HCT116 (cell line): ENCODE results near the gene CIDEA. TPM values are rescaled to one million over a fixed set of nuclear protein-coding genes. Genes with fewer than 3 reads are reported as not detected.

Source experiments
- ATAC-seq: fragments of 200-7000 bp; cut with Tn5 transposase; 2 replicates; pipeline ENCODE4 v1.9.1; 2020; ENCODE audit warnings: mild to moderate bottlenecking, moderate library complexity
- BruUV-seq: library from RNA; stranded (reverse); fragments of 400-500 nt; replicated peaks from 2 replicates; lab custom pipeline; 2021; lab: Mats Ljungman, UMichigan
- CTCF ChIA-PET: fragments of 300-600 bp; sonication (Branson Sonifier 250); formaldehyde crosslinking; loops from one replicate; lab custom pipeline; 2021; ENCODE audit warnings: antibody characterized with exemption; lab: Charles Lee
- POLR2A ChIA-PET: fragments of 300-600, 350-600 bp; sonication (Branson Sonifier 250); formaldehyde crosslinking; loops from one replicate; lab custom pipeline; 2021; ENCODE audit warnings: antibody characterized with exemption; lab: Charles Lee
- RAD21 ChIA-PET, 2 experiments: fragments of 300-600 bp; sonication (Branson Sonifier 250); formaldehyde crosslinking; loops; one replicate each; lab custom pipeline; 2023; ENCODE audit warnings: low total read pairs in 2 of 2; ENCODE audit not compliant: uncharacterized antibody in 2 of 2, unreplicated experiment in 2 of 2, low non-redundant PET in 1 of 2; lab: Charles Lee
- DNase-seq: peaks from one replicate; pipeline ENCODE4 v3.0.0-alpha.2; 2010; ENCODE audit warnings: low read depth, low spot score
- H2AFZ ChIP-seq: fragments of 200-600 bp; shearing (Covaris generic), sonication (generic); 2 replicates; pipeline ENCODE4 v1.6.1; 2017; ENCODE audit warnings: low read depth, mixed run types, mixed read lengths, antibody characterized with exemption, low read length; ENCODE audit not compliant: poor library complexity, severe bottlenecking
- H3K27ac ChIP-seq: 2 replicates; pipeline ENCODE4 v1.5.1; 2012; ENCODE audit warnings: low read depth, low read length
- H3K27me3 ChIP-seq: fragments of 200-600 bp; sonication (generic); 2 replicates; pipeline ENCODE4 v1.6.1; 2016; ENCODE audit warnings: mixed run types, low read length, mixed read lengths; ENCODE audit not compliant: insufficient read depth
- H3K36me3 ChIP-seq, 2 experiments: fragments of 200-500 bp in 1 of 2; fragments of 200-600 bp in 1 of 2; sonication (Bioruptor generic) in 1 of 2; sonication (generic) in 1 of 2; 2 replicates each; pipeline versions ENCODE4 v1.5.1 to v1.6.1; 2014 to 2016; ENCODE audit warnings: low read length in 2 of 2, inconsistent platforms in 1 of 2, mixed read lengths in 1 of 2, mixed run types in 1 of 2; ENCODE audit not compliant: insufficient read depth in 2 of 2, control insufficient read depth in 1 of 2
- H3K4me1 ChIP-seq, 2 experiments: fragments of 200-600 bp in 1 of 2; sonication (generic) in 1 of 2; 2 replicates each; pipeline versions ENCODE4 v1.5.1 to v1.6.1; 2012 to 2017; ENCODE audit warnings: low read length in 2 of 2, inconsistent platforms in 1 of 2, mild to moderate bottlenecking in 1 of 2, mixed read lengths in 1 of 2, mixed run types in 1 of 2, moderate library complexity in 1 of 2; ENCODE audit not compliant: insufficient read depth in 2 of 2, control insufficient read depth in 1 of 2
- H3K4me2 ChIP-seq: fragments of 200-600 bp; sonication (generic); 2 replicates; pipeline ENCODE4 v1.6.1; 2017; ENCODE audit warnings: mixed run types, low read length, mixed read lengths
- H3K4me3 ChIP-seq, 2 experiments: fragments of 200-600 bp in 1 of 2; sonication (generic) in 1 of 2; replicated peaks in 1 of 2; 2 replicates each; pipeline ENCODE4 v1.5.1; 2011 to 2016; ENCODE audit warnings: low read length in 2 of 2, control low read depth in 1 of 2, low read depth in 1 of 2, mild to moderate bottlenecking in 1 of 2, mixed read lengths in 1 of 2, mixed run types in 1 of 2
- H3K79me2 ChIP-seq: fragments of 200-600 bp; sonication (generic); 2 replicates; pipeline ENCODE4 v1.6.1; 2017; ENCODE audit warnings: mild to moderate bottlenecking, mixed run types, low read length, moderate library complexity, mixed read lengths; ENCODE audit not compliant: insufficient read depth
- H3K9ac ChIP-seq: fragments of 200-600 bp; sonication (generic); 2 replicates; pipeline ENCODE4 v1.6.1; 2016; ENCODE audit warnings: low read length, mixed read lengths
- H3K9me2 ChIP-seq: fragments of 200-600 bp; sonication (generic), shearing (Covaris generic); 2 replicates; pipeline ENCODE4 v1.6.1; 2017; ENCODE audit warnings: mixed run types, mild to moderate bottlenecking, moderate library complexity; ENCODE audit not compliant: insufficient read depth
- H3K9me3 ChIP-seq, 2 experiments: fragments of 200-500 bp in 1 of 2; fragments of 200-600 bp in 1 of 2; sonication (Bioruptor generic) in 1 of 2; sonication (generic) in 1 of 2; 2 replicates each; pipeline ENCODE4 v1.6.1; 2014 to 2017; ENCODE audit warnings: low read length in 2 of 2, mixed read lengths in 2 of 2, inconsistent platforms in 1 of 2, low read depth in 1 of 2, mild to moderate bottlenecking in 1 of 2, mixed run types in 1 of 2, moderate library complexity in 1 of 2; ENCODE audit not compliant: control insufficient read depth in 1 of 2, insufficient read depth in 1 of 2
- H4K20me1 ChIP-seq: fragments of 200-600 bp; sonication (generic), shearing (Covaris generic); 2 replicates; pipeline ENCODE4 v1.6.1; 2017; ENCODE audit warnings: mixed run types, mild to moderate bottlenecking, moderate library complexity; ENCODE audit not compliant: insufficient read depth
- ATF3 ChIP-seq: IDR thresholded peaks from 2 replicates; pipeline ENCODE4 v1.6.1; 2012
- CBX3 ChIP-seq: IDR thresholded peaks from 2 replicates; pipeline ENCODE4 v1.6.1; 2012; ENCODE audit warnings: low read depth
- EGR1 ChIP-seq: IDR thresholded peaks from 2 replicates; pipeline ENCODE4 v1.6.1; 2012; ENCODE audit warnings: low read depth
- ELF1 ChIP-seq: IDR thresholded peaks from 2 replicates; pipeline ENCODE4 v1.6.1; 2012; ENCODE audit warnings: low read depth, borderline replicate concordance
- EZH2 ChIP-seq: fragments of 200-600 bp; sonication (generic); IDR thresholded peaks from 2 replicates; pipeline ENCODE4 v1.6.1; 2017; ENCODE audit warnings: antibody characterized with exemption, mixed run types
- JUND ChIP-seq: IDR thresholded peaks from 2 replicates; pipeline ENCODE4 v1.6.1; 2012
- POLR2A ChIP-seq: IDR thresholded peaks from 2 replicates; pipeline ENCODE4 v1.7.0; 2011; ENCODE audit warnings: borderline replicate concordance; ENCODE audit not compliant: insufficient read depth, insufficient read length; ENCODE audit errors: extremely low read depth
- POLR2AphosphoS5 ChIP-seq: IDR thresholded peaks from 2 replicates; pipeline ENCODE4 v1.6.1; 2011; ENCODE audit warnings: mild to moderate bottlenecking, low read depth, low read length, moderate library complexity
- RAD21 ChIP-seq: IDR thresholded peaks from 2 replicates; pipeline ENCODE4 v1.6.1; 2012; ENCODE audit warnings: low read depth, mild to moderate bottlenecking
- SIN3A ChIP-seq: IDR thresholded peaks from 2 replicates; pipeline ENCODE4 v1.6.1; 2012; ENCODE audit warnings: low read depth
- SP1 ChIP-seq: IDR thresholded peaks from 2 replicates; pipeline ENCODE4 v1.6.1; 2012; ENCODE audit warnings: low read depth
- SRF ChIP-seq: IDR thresholded peaks from 2 replicates; pipeline ENCODE4 v1.6.1; 2012; ENCODE audit warnings: low read depth
- TCF7L2 ChIP-seq: IDR thresholded peaks from 2 replicates; pipeline ENCODE4 v1.7.0; 2011; ENCODE audit warnings: borderline replicate concordance, inconsistent platforms; ENCODE audit not compliant: insufficient read depth, insufficient read length; ENCODE audit errors: extremely low read depth
- YY1 ChIP-seq: IDR thresholded peaks from 2 replicates; pipeline ENCODE4 v1.6.1; 2011; ENCODE audit warnings: low read length, low read depth, moderate library complexity, mild to moderate bottlenecking; ENCODE audit not compliant: insufficient replicate concordance; ENCODE audit errors: extremely low read depth
- ZNF274 ChIP-seq: fragments of 200-500 bp; sonication (Bioruptor generic); IDR thresholded peaks from 2 replicates; pipeline ENCODE4 v1.6.1; 2014; ENCODE audit warnings: mild to moderate bottlenecking, low read depth, low read length, inconsistent platforms
- intact Hi-C: fragments of 100-400 bp; cut with micrococcal nuclease; formaldehyde crosslinking; loops from 2 replicates; pipeline ENCODE4 v1.10.0; 2022
- total RNA-seq: library from RNA; stranded (reverse); gene quantifications from one replicate; pipeline ENCODE4 v1.2.1, GENCODE V29; 2021; ENCODE audit not compliant: unreplicated experiment
- TF ChIP-seq, protein P1 (sequence below): IDR thresholded peaks from 2 replicates; pipeline ENCODE4 v1.6.1; 2011; ENCODE audit warnings: mild to moderate bottlenecking, low read length, moderate library complexity; ENCODE audit not compliant: insufficient replicate concordance; ENCODE audit errors: extremely low read depth

CIDEA gene
- total RNA-seq, 1 experiment from 2014 or later: not detected

DNA sequence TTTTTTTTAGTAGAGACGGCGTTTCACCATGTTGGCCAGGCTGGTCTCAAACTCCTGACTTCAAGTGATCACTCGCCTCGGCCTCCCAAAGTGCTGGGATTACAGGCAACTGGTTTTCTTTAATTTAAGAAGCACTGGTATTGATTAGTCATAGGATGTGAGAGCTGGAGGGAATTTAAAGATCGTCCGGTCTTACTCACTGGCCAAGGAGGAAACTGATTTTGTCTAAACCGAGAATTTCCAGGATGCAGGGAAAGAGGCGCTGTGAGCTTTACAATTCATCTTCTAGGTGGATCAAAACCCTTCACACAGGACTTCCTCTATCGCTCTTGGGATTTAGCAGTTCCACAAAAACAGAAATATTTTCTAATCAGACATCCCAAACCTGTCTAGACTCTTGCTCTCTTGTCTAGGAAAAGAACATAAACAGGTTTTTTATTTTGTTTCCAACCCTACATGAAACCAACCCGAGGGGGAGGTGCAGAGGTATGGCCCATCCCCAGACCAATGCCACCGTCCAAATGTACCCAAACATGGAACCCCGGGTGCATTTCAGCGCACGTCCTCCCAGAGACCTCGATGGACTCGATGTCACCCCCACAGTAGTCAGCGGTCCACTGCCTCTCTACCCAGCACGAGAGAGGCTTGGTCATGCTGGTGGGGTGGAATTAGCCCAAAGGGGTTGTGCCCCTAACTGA, 41.4 kb downstream of the CIDEA start:
- intact Hi-C loops: no loop called here
- H3K9me3 ChIP-seq: no peaks in the 10 kb centered on the region
- H3K27ac ChIP-seq: no peak overlapping the region
- H3K9ac ChIP-seq: no peak overlapping the region
- DNase-seq (no peak), ATAC-seq (no peak)
- ChIA-PET RAD21 (interaction anchor here in 1 of 2 experiments (0.7 kb wide), 1 partner anchor 653 kb away, joined by 4 read pairs; no protein-coding TSS in a partner anchor), CTCF (interaction anchor here (1.0 to 1.2 kb wide), 2 partner anchors 23 to 32 kb away, joined by 3 read pairs; no protein-coding TSS in a partner anchor), POLR2A (interaction anchor here (1.2 kb wide), 1 partner anchor 12 kb away, joined by 3 read pairs; no protein-coding TSS in a partner anchor)
- H3K4me3 ChIP-seq: no peak overlapping the region
- H4K20me1 ChIP-seq: no peaks in the 10 kb centered on the region
- no peaks in the 10 kb centered on the region for H3K36me3 ChIP-seq
- no TSS peak for BruUV-seq
- H3K79me2 ChIP-seq: no peaks in the 10 kb centered on the region
- H3K4me1 ChIP-seq: peaks cover 0 to 14% of the 10 kb centered on the region in 2 experiments; a peak in 1 of 4 replicates
- H3K4me2 ChIP-seq: 0 out of 2 replicates have a peak overlapping the region, but pooled peaks have one; percentile 4
- H3K27me3 ChIP-seq: no peaks in the 10 kb centered on the region
- H2AFZ ChIP-seq: no peak overlapping the region
- no peaks in the 10 kb centered on the region for H3K9me2 ChIP-seq
- no peak for TF ChIP-seq ELF1
- TF ChIP-seq, all 23 proteins: peak for 0

DNA sequence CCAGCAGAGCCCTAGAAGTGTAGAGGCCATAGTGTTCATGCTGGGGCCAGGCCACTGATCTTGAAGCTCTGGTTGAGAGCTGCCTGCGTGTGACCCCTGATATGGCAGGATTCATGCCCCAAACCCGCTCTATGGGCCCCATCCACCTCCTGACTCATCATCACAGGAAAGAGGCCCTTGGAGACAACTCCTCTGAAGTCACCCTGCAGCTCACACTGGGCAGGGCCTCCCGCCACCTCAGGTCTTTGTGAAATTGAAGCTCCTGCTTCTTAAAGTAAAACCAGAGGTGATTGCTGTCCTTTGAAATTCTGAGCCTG, 41.9 kb downstream of the CIDEA start:
- ChIA-PET CTCF (interaction anchor here (1.0 to 1.2 kb wide), 3 partner anchors 9 to 32 kb away, joined by 3 read pairs; no protein-coding TSS in a partner anchor), POLR2A (interaction anchor here (1.2 kb wide), 1 partner anchor 11 kb away, joined by 3 read pairs; no protein-coding TSS in a partner anchor), RAD21 (no interaction called here)
- Histone ChIP-seq H3K36me3 (no peaks in the 10 kb centered on the region), H2AFZ (no peak overlapping the region), H3K27me3 (no peaks in the 10 kb centered on the region), H3K4me2 (0 out of 2 replicates have a peak overlapping the region, but pooled peaks have one; percentile 4), H3K9ac (no peak overlapping the region), H3K27ac (no peak overlapping the region), H3K4me1 (peaks cover 0 to 14% of the 10 kb centered on the region in 2 experiments; a peak in 1 of 4 replicates), H4K20me1 (no peaks in the 10 kb centered on the region), H3K4me3 (no peak overlapping the region), H3K9me2 (no peaks in the 10 kb centered on the region), H3K79me2 (no peaks in the 10 kb centered on the region), H3K9me3 (no peaks in the 10 kb centered on the region)
- 0 out of 2 replicates have a peak, but pooled peaks have one; percentile 46 for ATAC-seq
- intact Hi-C loops: no loop called here
- no peak for DNase-seq
- TF ChIP-seq SIN3A (no peak), ATF3 (no peak), CBX3 (no peak), POLR2A (no peak), RAD21 (no peak), YY1 (no peak), EGR1 (no peak), EZH2 (no peak), POLR2AphosphoS5 (no peak), JUND (no peak), SP1 (no peak), SRF (no peak), TCF7L2 (no peak), ZNF274 (no peak)
- TF ChIP-seq, protein P1, sequence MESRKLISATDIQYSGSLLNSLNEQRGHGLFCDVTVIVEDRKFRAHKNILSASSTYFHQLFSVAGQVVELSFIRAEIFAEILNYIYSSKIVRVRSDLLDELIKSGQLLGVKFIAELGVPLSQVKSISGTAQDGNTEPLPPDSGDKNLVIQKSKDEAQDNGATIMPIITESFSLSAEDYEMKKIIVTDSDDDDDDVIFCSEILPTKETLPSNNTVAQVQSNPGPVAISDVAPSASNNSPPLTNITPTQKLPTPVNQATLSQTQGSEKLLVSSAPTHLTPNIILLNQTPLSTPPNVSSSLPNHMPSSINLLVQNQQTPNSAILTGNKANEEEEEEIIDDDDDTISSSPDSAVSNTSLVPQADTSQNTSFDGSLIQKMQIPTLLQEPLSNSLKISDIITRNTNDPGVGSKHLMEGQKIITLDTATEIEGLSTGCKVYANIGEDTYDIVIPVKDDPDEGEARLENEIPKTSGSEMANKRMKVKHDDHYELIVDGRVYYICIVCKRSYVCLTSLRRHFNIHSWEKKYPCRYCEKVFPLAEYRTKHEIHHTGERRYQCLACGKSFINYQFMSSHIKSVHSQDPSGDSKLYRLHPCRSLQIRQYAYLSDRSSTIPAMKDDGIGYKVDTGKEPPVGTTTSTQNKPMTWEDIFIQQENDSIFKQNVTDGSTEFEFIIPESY: no peak
- BruUV-seq: no TSS peak
